ENCODE results near the gene ABCA4. TPM values are rescaled to one million over a fixed set of nuclear protein-coding genes. Genes with fewer than 3 reads are reported as not detected.
"Not testable (repeated sequence)": the region's sequence is repeated elsewhere in the genome, so short reads cannot be mapped to it uniquely, and the experiment has no call there.

Gene ABCA4
- total RNA-seq (2014; rRNA removed; shearing (Covaris generic); ENCODE audit: low replicate concordance), result 0.25 TPM in 1 of 2 replicates, not detected in the other

GRCh38 chr1:94120991-94121390, at the start of gene ABCA4:
ABCA4 (minus strand) TSS chr1:94121148; CDS start chr1:94121045, 103 bp downstream.
- Histone ChIP-seq H3K9me2 (replicated peaks; ENCODE audit: insufficient read depth, low read length) (no peaks in the 10 kb centered on the region), H3K79me2 (ENCODE audit: low read length) (no peaks in the 10 kb centered on the region), H3K9ac (ENCODE audit: low read length) (no peak within 1 kb of the TSS)

GRCh38 chr1:94169126-94169525, 48.2 kb upstream of the ABCA4 start:
- no peaks in the 10 kb centered on the region for H3K9me3 ChIP-seq (ENCODE audit: low read length)
- no peaks in the 10 kb centered on the region for H3K4me1 ChIP-seq (ENCODE audit: low read length)
- no peaks in the 10 kb centered on the region for H3K9me2 ChIP-seq (replicated peaks; ENCODE audit: insufficient read depth, low read length)
- H4K20me1 ChIP-seq (ENCODE audit: insufficient read depth, low read depth, low read length), result no peaks in the 10 kb centered on the region
- H3K27ac ChIP-seq (ENCODE audit: low read length), result no peak overlapping the region
- H3K4me3 ChIP-seq (ENCODE audit: low read length), result no peak overlapping the region
- H3K27me3 ChIP-seq (ENCODE audit: low read length), result no peaks in the 10 kb centered on the region
- no peaks in the 10 kb centered on the region for H3K79me2 ChIP-seq (ENCODE audit: low read length)
- no peak overlapping the region for H3K9ac ChIP-seq (ENCODE audit: low read length)
- H3K36me3 ChIP-seq (ENCODE audit: insufficient read depth, low read length), result no peaks in the 10 kb centered on the region
- H2AFZ ChIP-seq (ENCODE audit: low read length), result no peak overlapping the region
- DNase-seq, result no peak
- no peak overlapping the region for H3K4me2 ChIP-seq (ENCODE audit: low read depth, low read length, poor library complexity, severe bottlenecking)

More at GRCh38 chr1:94120991-94121390, at the start of gene ABCA4:
- Histone ChIP-seq H3K4me3 (ENCODE audit: low read length) (no peak within 1 kb of the TSS), H3K4me1 (ENCODE audit: low read length) (peaks cover 4% of the 10 kb centered on the region; the same call in 1 of the 2 replicates), H3K27me3 (ENCODE audit: low read length) (no peaks in the 10 kb centered on the region), H4K20me1 (ENCODE audit: insufficient read depth, low read depth, low read length) (no peaks in the 10 kb centered on the region), H3K27ac (ENCODE audit: low read length) (no peak within 1 kb of the TSS), H3K9me3 (ENCODE audit: low read length) (no peaks in the 10 kb centered on the region), H2AFZ (ENCODE audit: low read length) (no peak within 1 kb of the TSS), H3K4me2 (ENCODE audit: low read depth, low read length, poor library complexity, severe bottlenecking) (no peak within 1 kb of the TSS), H3K36me3 (ENCODE audit: insufficient read depth, low read length) (no peaks in the 10 kb centered on the region)
- no peak for DNase-seq

GRCh38 chr1:94165843-94166242, 44.9 kb upstream of the ABCA4 start:
- Histone ChIP-seq H4K20me1 (ENCODE audit: insufficient read depth, low read depth, low read length) (no peaks in the 10 kb centered on the region), H3K79me2 (ENCODE audit: low read length) (no peaks in the 10 kb centered on the region), H2AFZ (ENCODE audit: low read length) (no peak overlapping the region), H3K27me3 (ENCODE audit: low read length) (no peaks in the 10 kb centered on the region), H3K4me1 (ENCODE audit: low read length) (no peaks in the 10 kb centered on the region), H3K9me3 (ENCODE audit: low read length) (no peaks in the 10 kb centered on the region), H3K4me3 (ENCODE audit: low read length) (no peak overlapping the region), H3K27ac (ENCODE audit: low read length) (no peak overlapping the region), H3K9ac (ENCODE audit: low read length) (no peak overlapping the region), H3K4me2 (ENCODE audit: low read depth, low read length, poor library complexity, severe bottlenecking) (no peak overlapping the region), H3K36me3 (ENCODE audit: insufficient read depth, low read length) (no peaks in the 10 kb centered on the region), H3K9me2 (replicated peaks; ENCODE audit: insufficient read depth, low read length) (no peaks in the 10 kb centered on the region)
- no peak for DNase-seq

GRCh38 chr1:94164885-94165284, 43.9 kb upstream of the ABCA4 start:
- not testable (repeated sequence) for H3K27ac ChIP-seq (ENCODE audit: low read length); H3K9me3 ChIP-seq (ENCODE audit: low read length); DNase-seq; H3K4me3 ChIP-seq (ENCODE audit: low read length); H3K9ac ChIP-seq (ENCODE audit: low read length); H3K9me2 ChIP-seq (replicated peaks; ENCODE audit: insufficient read depth, low read length); H3K27me3 ChIP-seq (ENCODE audit: low read length); H3K79me2 ChIP-seq (ENCODE audit: low read length); H3K36me3 ChIP-seq (ENCODE audit: insufficient read depth, low read length); H4K20me1 ChIP-seq (ENCODE audit: insufficient read depth, low read depth, low read length); H3K4me2 ChIP-seq (ENCODE audit: low read depth, low read length, poor library complexity, severe bottlenecking); H2AFZ ChIP-seq (ENCODE audit: low read length); H3K4me1 ChIP-seq (ENCODE audit: low read length)

GRCh38 chr1:94164121-94164520, 43.2 kb upstream of the ABCA4 start:
- H3K9me3 ChIP-seq (ENCODE audit: low read length); DNase-seq; H3K27me3 ChIP-seq (ENCODE audit: low read length); H3K36me3 ChIP-seq (ENCODE audit: insufficient read depth, low read length); H3K27ac ChIP-seq (ENCODE audit: low read length); H3K4me2 ChIP-seq (ENCODE audit: low read depth, low read length, poor library complexity, severe bottlenecking); H3K9me2 ChIP-seq (replicated peaks; ENCODE audit: insufficient read depth, low read length); H3K4me1 ChIP-seq (ENCODE audit: low read length); H3K9ac ChIP-seq (ENCODE audit: low read length); H3K4me3 ChIP-seq (ENCODE audit: low read length); H3K79me2 ChIP-seq (ENCODE audit: low read length); H4K20me1 ChIP-seq (ENCODE audit: insufficient read depth, low read depth, low read length); H2AFZ ChIP-seq (ENCODE audit: low read length): not testable (repeated sequence)

- not testable (repeated sequence) for H3K27ac ChIP-seq (ENCODE audit: low read length); H3K27me3 ChIP-seq (ENCODE audit: low read length); H4K20me1 ChIP-seq (ENCODE audit: insufficient read depth, low read depth, low read length); H3K4me1 ChIP-seq (ENCODE audit: low read length); H2AFZ ChIP-seq (ENCODE audit: low read length); H3K9me2 ChIP-seq (replicated peaks; ENCODE audit: insufficient read depth, low read length); H3K79me2 ChIP-seq (ENCODE audit: low read length); H3K4me2 ChIP-seq (ENCODE audit: low read depth, low read length, poor library complexity, severe bottlenecking); H3K4me3 ChIP-seq (ENCODE audit: low read length); H3K9me3 ChIP-seq (ENCODE audit: low read length); H3K9ac ChIP-seq (ENCODE audit: low read length); H3K36me3 ChIP-seq (ENCODE audit: insufficient read depth, low read length); DNase-seq
Measured at GRCh38 chr1:94163249-94163648, 42.3 kb upstream of the ABCA4 start.

GRCh38 chr1:94160811-94161210, 39.9 kb upstream of the ABCA4 start:
- Histone ChIP-seq H4K20me1 (ENCODE audit: insufficient read depth, low read depth, low read length) (no peaks in the 10 kb centered on the region), H3K4me3 (ENCODE audit: low read length) (no peak overlapping the region), H3K9me2 (replicated peaks; ENCODE audit: insufficient read depth, low read length) (no peaks in the 10 kb centered on the region), H3K27me3 (ENCODE audit: low read length) (no peaks in the 10 kb centered on the region), H3K9me3 (ENCODE audit: low read length) (no peaks in the 10 kb centered on the region), H2AFZ (ENCODE audit: low read length) (no peak overlapping the region), H3K4me1 (ENCODE audit: low read length) (no peaks in the 10 kb centered on the region), H3K9ac (ENCODE audit: low read length) (no peak overlapping the region), H3K79me2 (ENCODE audit: low read length) (no peaks in the 10 kb centered on the region), H3K36me3 (ENCODE audit: insufficient read depth, low read length) (no peaks in the 10 kb centered on the region), H3K27ac (ENCODE audit: low read length) (no peak overlapping the region), H3K4me2 (ENCODE audit: low read depth, low read length, poor library complexity, severe bottlenecking) (no peak overlapping the region)
- no peak for DNase-seq

GRCh38 chr1:94156096-94156625, 35.2 kb upstream of the ABCA4 start:
- no peak overlapping the region for H3K4me2 ChIP-seq (ENCODE audit: low read depth, low read length, poor library complexity, severe bottlenecking)
- H3K36me3 ChIP-seq (ENCODE audit: insufficient read depth, low read length), result no peaks in the 10 kb centered on the region
- no peaks in the 10 kb centered on the region for H3K9me3 ChIP-seq (ENCODE audit: low read length)
- no peak overlapping the region for H3K4me3 ChIP-seq (ENCODE audit: low read length)
- DNase-seq, result no peak
- H3K9me2 ChIP-seq (replicated peaks; ENCODE audit: insufficient read depth, low read length), result no peaks in the 10 kb centered on the region
- H2AFZ ChIP-seq (ENCODE audit: low read length), result no peak overlapping the region
- no peaks in the 10 kb centered on the region for H3K4me1 ChIP-seq (ENCODE audit: low read length)
- no peaks in the 10 kb centered on the region for H4K20me1 ChIP-seq (ENCODE audit: insufficient read depth, low read depth, low read length)
- H3K9ac ChIP-seq (ENCODE audit: low read length), result no peak overlapping the region
- H3K27ac ChIP-seq (ENCODE audit: low read length), result no peak overlapping the region
- H3K79me2 ChIP-seq (ENCODE audit: low read length), result no peaks in the 10 kb centered on the region
- no peaks in the 10 kb centered on the region for H3K27me3 ChIP-seq (ENCODE audit: low read length)

GRCh38 chr1:94154989-94155388, 34.0 kb upstream of the ABCA4 start:
- no peaks in the 10 kb centered on the region for H3K27me3 ChIP-seq (ENCODE audit: low read length)
- no peaks in the 10 kb centered on the region for H3K9me2 ChIP-seq (replicated peaks; ENCODE audit: insufficient read depth, low read length)
- no peak for DNase-seq
- no peak overlapping the region for H3K4me3 ChIP-seq (ENCODE audit: low read length)
- no peaks in the 10 kb centered on the region for H3K9me3 ChIP-seq (ENCODE audit: low read length)
- no peaks in the 10 kb centered on the region for H3K79me2 ChIP-seq (ENCODE audit: low read length)
- no peak overlapping the region for H3K4me2 ChIP-seq (ENCODE audit: low read depth, low read length, poor library complexity, severe bottlenecking)
- H2AFZ ChIP-seq (ENCODE audit: low read length), result no peak overlapping the region
- no peaks in the 10 kb centered on the region for H3K36me3 ChIP-seq (ENCODE audit: insufficient read depth, low read length)
- H3K9ac ChIP-seq (ENCODE audit: low read length), result no peak overlapping the region
- H4K20me1 ChIP-seq (ENCODE audit: insufficient read depth, low read depth, low read length), result no peaks in the 10 kb centered on the region
- no peaks in the 10 kb centered on the region for H3K4me1 ChIP-seq (ENCODE audit: low read length)
- H3K27ac ChIP-seq (ENCODE audit: low read length), result no peak overlapping the region

All from Karpas-422 (cell line).